ENCODE data around the gene BCL7A.
A peak's percentile ranks its signal among the peaks of the same experiment; 100 is the strongest.

The BCL7A gene

DNA sequence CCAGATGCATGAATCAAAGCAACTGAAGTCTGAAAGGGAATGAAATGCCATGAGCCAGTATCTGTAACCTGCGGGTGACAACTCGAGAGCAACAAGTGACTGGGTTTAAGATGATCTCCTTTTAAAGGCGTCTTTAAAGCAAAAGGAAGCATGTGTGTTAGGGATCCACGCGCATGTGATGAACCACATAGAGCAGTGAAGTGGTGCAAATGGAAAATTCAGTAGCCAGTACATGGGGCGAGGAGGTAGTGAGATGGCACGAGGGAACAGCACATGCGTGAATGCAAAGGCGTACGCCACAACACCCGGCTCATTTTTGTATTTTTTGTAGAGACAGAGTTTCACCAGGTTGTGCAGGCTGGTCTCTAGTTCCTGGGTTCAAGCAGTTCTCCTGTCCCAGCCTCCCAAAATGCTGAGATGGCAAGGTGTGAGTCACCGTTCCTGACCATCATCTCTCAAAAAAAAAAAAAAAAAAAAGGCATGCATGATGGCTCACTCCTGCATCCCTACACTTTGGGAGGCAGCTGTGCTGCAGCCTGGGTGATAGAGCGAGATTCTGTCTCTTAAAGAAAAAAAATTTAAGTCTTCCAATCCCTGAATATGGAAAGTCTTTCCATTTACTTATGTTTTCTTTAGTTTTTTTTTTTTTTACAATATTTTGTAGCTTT, 24.6 kb upstream of the BCL7A start:
- H3K4me3 ChIP-seq (ENCODE audit: low read depth, low read length): no peak overlapping the region

DNA sequence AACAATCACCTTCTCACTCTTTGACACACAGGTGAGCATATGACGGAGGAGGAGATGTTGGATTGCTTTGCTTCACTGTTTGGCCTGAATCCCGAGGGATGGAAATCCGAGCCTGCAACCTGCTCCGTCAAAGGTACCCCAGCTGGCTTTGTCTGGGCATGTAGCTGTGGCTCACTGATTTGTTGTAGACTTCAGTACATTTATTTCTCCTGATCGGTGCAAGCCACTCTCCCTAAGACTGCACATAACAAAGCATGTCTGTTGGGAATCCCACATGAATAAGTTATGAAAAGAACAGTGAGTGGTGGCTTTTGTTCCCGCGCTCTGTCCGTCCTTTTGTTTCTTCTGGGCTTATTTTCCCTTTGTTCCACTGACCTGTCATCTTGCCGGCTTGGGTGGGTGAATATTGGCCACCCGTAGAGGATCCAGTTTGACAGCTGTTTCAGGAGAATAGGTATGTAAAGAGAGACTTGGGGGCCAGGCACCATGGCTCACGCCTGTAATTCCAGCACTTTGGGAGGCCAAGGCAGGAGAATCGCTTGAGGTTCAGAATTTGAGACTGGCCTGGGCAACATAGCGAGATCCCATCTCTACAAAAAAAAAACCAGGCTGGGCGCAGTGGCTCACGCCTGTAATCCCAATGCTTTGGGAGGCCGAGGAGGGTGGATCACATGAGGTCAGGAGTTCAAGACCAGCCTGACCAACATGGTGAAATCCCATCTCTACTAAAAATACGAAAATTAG, 20.0 kb upstream of the BCL7A start:
- no peak overlapping the region for H3K4me3 ChIP-seq (ENCODE audit: low read depth, low read length)

DNA sequence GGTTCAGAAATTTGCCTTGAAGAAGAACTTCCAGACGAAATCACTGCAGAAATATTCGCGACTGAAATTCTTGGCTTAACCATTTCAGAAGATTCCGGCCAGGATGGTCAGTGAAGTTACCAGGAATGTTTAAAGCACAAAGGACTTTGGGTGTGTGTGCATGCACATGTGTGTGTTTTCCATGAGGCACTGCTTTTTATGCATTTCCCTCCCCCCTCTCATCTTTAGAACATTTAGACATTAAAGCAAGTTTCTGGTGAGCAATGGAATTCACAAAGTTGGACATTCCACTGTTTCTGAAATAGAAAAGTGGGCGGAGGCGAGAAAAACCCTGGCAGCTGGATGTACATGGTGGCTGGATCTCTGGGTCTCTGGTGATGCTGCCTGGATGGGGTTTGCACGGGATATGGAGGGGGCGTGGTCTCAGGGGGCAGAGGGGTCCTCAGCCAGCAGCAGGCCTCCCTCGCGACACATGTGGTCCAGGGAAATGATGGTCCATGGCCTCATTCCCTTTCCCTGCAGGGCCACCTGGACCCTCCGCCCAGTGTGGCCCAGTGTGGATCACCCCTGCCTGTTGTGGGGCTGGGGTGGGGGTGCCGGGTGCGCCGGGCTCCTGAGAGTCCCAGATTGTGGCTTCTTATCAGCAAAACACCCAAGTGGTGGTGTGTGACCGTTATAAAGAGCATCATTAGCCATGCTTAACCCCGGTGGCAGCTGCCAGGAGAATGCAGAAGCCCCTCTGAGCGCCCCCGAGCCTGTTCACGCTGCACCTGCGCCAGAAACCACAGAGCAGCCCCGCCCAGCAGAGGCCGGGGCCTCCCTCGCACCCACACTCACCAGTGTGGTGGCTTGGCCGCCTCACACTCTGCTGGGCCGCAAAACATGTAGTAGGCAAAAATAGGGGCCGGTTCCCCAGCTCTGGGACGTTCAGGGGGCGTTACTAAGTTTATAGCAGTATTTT, 17.8 kb upstream of the BCL7A start:
- H3K4me3 ChIP-seq (ENCODE audit: low read depth, low read length): no peak overlapping the region

DNA sequence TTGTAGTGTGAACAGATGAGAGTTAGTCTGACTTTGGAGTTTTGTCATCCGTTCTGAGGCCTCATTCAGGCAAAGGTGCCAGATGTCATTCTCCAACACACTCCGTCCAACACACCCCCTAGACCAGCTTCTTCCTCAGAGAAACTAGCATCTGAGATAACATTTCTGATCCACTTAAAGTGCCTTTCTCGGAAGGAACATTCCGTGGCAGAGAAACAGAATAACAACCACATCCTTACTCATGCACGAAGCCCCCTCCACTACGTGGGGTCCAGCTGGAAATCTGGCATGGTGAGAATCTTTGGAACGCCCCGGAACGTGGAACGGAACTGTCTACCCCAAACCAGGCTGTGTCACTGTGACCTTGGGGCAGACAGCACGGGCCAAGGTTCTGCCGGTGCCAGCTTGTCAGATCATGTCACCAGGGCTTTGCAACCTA, 17.0 kb upstream of the BCL7A start:
- no peak overlapping the region for H3K4me3 ChIP-seq (ENCODE audit: low read depth, low read length)

DNA sequence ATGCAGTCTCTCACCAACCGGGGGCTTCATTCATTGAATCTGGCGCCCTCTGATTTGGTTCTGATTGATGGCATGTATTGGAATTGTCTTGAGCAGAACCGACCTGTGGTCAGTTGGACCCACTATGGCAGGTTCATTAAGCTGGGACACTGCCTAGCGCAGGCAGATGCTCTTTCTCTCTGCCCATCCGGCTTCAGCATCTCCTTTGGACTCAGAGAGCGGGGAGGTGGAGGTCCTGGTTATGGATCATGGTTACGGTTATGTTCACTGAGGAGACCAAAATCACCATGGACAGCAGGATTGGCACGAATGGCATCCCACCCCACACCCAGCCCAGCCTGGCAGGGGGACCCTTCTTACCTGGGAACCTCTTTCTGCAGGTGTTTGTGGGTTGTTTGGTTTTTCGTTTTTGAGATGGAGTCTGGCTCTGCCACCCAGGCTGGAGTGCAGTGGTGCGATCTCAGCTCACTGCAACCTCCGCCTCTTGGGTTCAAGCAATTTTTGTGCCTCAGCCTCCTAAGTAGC, 16.4 kb upstream of the BCL7A start:
- no peak overlapping the region for H3K4me3 ChIP-seq (ENCODE audit: low read depth, low read length)

DNA sequence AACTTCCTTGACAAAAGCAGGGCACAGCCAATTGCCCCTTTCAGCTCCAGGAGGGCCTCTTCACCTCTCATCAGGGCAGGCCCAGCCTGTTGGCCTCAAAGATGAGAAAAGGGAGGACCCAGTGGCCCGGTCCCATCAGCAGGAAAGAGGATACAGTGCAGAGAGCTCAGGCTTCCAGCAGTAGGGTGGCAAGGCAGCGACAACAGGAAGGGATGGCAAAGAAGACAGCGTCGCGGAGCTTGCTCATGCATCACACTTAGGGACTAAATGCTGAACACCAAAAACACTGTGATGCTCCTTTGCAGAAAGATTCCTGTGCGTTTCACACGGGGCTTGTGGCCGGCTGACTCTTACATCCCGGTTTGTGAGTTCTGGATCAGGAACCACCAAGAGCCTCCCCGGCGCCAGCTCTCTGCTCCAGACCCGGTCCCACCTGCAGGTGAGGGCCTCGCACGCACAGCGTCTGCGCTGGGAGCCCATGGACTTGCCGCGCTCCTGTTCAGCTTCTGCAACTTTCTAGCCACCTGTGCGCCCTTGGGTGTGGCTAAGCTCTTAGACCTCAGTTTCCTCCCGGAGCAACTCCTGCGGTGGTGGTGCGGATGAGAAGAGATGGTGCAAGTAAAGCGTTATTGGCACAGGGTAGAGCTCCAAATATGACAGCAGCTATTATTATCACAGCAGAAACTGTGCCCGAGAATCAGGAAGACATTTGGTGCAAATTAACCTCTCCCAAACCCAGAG, 15.3 kb upstream of the BCL7A start:
- H3K4me3 ChIP-seq (ENCODE audit: low read depth, low read length): no peak overlapping the region

DNA sequence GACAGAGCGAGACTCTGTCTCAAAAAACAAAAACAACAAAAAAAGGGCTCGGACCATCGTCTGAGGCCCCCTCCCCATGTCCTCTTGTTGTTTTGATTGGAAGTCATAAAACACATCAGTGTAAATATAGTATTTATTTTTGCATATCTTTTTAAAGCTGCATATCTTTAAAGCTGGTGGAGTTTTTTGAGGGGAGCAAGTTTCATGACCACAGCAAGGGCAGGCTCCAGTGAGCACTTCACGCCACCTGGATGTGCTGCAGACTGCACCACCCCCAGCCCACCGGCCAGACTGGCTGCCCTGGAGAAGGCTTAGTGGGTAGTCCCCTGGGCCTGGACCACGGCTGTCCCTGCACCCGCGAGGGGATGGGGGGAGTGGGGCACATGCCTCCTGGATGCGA, 11.9 kb upstream of the BCL7A start:
- no peak overlapping the region for H3K4me3 ChIP-seq (ENCODE audit: low read depth, low read length)

DNA sequence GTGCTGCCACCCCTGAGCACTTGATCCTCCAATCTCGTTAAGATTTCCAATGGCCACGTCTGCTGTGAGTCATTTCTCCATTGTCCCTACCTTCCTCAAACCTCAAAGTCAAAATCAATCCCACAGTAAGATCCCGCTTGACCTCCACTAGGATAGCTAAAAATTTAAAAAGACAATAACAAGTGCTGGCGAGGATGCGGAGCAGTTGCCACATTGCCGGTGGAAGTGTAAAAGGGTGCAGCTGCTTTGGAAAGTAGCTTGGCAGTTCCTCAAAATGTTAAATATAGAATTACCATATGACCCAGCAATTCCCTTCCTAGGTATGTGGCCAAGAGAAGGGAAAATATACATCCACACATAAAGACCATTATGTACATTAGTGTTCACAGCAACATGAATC, 9.5 kb upstream of the BCL7A start:
- no peak overlapping the region for H3K4me3 ChIP-seq (ENCODE audit: low read depth, low read length)

DNA sequence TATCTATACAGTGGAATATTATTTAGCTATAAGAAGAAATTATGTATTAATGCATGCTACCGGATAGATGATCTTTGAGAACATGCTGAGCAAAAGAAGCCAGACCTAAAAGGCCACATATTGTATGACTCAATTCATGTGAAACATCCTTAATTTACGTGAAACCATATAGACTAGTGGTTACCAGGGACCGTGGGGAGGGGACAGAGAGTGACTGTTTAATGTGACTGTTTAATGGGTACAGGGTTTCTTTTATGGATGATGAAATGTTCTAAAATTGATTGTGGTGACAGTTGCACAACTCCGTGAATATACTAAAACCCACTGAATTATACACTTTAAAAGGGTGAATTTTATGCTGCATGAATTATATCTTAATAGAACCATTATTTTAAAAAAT, 8.5 kb upstream of the BCL7A start:
- H3K4me3 ChIP-seq (ENCODE audit: low read depth, low read length): no peak overlapping the region

DNA sequence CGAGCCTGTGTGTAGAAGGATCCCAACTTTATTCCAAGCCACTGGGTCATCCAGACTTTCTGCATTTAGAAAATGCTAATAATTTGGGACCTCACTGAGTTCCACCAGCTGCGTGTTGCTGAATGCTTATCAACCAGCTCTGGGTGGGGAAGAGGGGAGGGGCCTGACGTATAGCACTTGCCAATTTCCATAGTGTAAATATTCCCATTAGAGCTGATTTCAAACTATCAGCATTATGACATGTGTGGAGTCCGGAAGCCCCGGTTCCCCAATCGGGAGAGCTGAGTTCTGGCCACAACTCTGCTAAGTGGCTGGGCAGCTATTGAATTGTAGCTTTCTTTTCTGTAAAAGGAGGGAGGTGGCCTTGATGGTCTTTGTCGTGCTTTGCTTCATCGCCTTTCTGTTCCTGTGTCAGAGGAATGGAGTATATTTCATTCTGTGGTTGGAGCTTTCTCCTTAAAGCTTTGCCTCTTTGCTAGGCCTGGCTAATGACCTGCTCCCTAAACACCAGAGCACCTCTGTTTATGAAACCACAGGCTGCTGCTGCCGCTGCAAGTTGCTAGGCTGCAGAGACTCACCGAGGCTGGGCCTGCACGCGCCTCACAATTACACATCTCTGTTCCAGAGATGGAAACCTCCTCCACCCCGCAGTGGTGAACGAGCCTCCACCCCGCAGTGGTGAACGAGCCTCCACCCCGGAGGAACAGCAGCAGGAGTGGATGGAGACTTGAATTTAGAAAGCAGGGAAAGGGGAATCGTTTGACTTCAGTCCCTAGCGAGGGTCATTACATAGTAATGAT, 7.7 kb upstream of the BCL7A start:
- no peak overlapping the region for H3K4me3 ChIP-seq (ENCODE audit: low read depth, low read length)

DNA sequence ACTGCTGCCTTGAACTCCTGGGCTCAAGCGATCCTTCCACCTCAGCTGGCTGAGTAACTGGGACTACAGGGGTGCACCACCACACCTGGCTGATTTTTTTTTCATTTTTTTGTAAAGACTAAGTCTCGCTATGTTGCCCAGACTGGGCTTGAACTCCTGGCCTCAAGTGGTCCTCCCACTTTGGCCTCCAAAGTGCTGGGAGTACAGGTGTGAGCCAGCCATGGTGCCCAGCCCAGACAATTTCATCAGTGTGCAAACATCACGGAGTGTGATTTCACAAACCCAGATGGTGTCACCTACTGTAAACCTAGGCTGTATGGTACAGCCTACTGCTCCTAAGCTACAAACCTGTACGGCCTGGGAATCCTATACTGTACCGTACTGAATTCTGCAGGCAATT, 6.9 kb upstream of the BCL7A start:
- no peak overlapping the region for H3K4me3 ChIP-seq (ENCODE audit: low read depth, low read length)

DNA sequence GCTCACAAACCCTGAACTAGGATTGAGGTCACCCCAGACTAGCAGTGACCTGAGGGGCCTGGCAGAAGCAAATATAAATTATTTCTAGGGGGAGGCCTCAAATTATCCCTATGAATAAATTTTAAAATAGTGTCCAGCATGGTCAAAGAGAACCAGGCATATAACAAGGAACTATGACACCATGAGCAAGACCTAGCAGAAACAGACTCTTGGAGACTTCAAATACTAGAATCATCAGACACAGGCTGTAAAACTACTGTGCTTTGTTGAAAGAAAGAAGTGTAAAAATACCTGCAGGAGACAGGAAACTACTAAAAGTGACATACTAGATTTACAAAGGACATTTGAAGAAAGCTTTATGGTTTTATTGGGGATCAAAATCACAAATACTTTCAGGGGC, 3.2 kb upstream of the BCL7A start:
- H3K4me3 ChIP-seq (ENCODE audit: low read depth, low read length): no peak overlapping the region

DNA sequence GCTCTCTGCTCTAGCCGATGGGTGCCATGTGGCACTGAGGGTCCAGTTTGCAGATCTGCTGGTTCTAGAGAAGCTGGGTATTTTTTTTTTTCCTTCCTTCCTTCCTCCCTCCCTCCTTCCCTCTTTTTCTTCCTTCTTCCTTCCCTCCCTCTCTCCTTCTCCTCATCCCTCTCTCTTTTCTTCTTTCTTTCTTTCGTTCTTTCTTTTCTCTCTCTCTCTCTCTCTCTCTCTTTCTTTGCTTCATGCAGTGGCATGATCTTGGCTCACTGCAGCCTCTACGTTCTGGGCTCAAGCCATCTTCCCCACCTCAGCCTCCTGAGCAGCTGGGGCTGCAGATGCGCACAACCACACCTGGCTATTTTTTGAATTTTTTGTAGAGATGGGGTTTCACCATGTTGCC, 2.7 kb upstream of the BCL7A start:
- no peak overlapping the region for H3K4me3 ChIP-seq (ENCODE audit: low read depth, low read length)

DNA sequence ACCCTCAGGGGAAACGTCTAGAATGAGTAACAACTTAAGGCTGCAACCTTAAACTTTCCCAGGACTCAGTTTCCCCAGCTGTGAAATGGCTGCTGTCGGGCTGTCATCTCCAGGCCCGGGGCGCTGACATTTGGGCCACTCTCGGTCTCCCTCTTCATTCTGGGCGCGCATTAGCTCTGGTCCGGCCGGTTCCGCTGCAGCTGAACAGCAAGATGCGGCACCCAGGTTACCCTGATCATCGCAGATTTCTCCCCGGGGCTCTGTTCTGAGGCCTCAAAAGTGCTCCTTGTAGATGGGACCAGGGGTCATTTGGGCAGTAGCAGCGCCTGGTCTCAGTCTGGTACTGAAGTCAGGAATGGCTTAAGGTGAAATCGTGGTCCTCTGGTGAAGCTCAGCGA, 890 bp upstream of the BCL7A start:
- peak overlapping the region; percentile 66 for H3K4me3 ChIP-seq (ENCODE audit: low read depth, low read length)

DNA sequence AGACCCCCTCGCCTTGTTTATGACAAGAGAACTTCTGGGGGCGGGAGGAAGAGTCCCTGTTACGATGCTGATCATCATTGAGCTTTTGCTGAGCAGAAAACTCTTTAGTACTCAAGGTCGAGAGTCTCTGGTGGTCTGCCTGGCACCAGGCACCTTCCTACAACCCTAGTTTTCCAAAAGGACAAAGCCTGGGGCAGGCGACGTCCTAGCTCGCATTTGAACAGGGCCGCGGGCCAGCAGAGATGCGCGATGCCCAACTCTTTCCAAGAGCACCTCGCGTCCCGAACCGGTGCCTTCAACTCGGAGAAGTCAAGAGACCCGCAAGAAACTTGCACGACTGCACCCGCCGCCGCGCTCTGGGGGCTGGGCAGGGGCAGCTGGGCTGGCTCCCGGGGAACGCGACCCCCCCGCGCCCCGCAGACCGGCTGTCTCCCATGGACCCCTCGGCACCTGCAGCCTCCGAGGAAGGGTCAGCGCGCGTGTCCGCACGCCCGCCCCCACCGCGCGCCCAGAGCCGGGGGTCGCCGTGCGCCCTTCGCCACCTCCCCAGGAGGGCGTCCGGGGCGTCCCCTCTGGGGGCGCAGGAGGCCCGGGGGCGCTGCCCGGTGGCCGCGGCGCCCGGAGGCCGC, 377 bp upstream of the BCL7A start:
- peak overlapping the region; percentile 66 for H3K4me3 ChIP-seq (ENCODE audit: low read depth, low read length)

DNA sequence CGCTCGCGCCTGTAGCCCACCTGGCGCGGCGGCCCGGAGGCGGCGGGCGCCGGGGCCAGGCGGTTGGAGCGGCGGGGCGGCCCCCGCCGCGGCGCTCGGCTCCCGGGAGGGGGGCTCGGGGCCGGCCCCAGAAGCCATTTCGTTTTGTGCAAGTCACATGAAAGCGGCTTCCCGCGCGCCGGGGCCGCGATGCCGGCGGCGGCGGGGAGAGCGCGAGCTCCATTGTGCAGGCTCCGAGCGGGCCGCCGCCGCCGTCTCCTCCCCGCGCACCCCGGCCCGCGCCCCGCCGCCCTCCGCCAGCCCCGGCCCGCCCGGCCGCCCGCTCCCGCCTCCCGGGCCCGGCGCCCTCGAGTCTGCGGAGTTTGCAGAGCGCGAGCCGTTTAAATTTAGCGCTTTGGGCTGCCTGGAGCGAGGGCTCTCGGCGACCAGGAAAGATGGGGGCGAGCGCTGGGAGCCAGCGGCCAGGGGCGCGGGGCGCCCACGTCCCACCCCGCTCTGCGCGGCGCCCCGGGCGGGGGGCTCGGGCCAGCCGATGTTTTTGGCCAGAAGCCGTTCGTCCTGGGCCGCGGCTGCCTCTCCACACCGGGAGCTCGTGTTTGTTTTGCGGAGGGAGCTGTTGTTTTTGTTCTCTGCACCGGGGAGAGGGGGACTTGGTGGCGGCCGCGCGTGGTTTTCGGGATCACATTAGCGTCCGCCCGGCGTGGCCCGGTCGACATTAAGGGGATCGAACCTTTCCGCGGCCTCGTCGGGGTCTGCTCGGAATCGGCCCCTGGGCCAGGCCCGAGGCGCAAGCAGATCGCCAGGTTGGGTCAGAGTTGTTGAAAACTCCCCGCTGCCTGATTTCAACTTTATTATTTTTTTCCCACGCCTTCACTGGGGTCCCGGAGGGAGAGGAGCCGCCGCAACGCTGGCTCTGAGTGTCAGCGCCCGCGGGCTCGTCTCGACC, 982 bp downstream of the BCL7A start:
- H3K4me3 ChIP-seq (ENCODE audit: low read depth, low read length): peak overlapping the region; percentile 65

DNA sequence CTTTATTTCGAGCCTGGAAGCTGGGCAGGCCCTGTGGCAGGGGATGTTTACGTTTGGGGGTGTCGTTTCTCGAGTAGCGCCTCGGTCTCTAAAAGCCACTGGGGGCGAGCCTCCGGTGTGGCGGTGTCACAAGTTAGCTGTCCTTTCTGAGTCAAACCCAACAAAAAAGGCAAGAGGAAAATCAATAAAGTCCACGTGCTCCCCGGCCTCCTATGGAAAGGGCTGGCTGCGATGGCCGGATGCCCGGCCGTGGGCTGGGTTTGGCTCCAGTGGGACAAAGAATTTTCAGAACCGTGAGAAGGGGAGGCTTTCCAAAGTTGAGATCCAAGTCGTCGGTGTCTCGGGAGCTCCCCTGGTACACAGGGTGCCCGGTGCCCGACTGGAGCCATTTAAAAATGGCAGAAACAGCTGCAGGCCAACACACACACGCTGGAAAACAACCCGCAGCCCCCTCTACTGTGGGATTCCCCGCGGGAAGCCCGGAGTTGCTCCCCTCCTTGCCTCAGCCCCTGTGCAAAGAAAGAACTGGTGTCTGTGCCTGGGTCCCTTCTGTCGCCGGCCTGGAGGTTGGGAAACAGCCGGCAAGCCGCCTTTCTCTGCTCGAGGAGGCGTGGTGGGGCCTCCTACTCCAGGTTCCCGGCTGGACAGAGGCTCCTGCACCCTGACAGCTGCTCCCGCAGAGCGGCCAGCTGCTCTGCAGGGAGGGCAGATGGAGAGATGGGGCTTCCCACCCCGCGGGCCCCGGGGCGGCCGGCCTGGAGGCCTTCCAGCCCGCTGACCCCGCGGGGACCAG, 1.9 kb downstream of the BCL7A start:
- peak overlapping the region; percentile 65 for H3K4me3 ChIP-seq (ENCODE audit: low read depth, low read length)

Measured in iPS-11a (cell line).